Fibroblast of skin of back (primary cell): ENCODE measurements around the gene BBS1.

Experiments used
- DNase-seq: peaks from one replicate; pipeline ENCODE4 v3.0.0-alpha.2; 2013

The BBS1 gene

DNA sequence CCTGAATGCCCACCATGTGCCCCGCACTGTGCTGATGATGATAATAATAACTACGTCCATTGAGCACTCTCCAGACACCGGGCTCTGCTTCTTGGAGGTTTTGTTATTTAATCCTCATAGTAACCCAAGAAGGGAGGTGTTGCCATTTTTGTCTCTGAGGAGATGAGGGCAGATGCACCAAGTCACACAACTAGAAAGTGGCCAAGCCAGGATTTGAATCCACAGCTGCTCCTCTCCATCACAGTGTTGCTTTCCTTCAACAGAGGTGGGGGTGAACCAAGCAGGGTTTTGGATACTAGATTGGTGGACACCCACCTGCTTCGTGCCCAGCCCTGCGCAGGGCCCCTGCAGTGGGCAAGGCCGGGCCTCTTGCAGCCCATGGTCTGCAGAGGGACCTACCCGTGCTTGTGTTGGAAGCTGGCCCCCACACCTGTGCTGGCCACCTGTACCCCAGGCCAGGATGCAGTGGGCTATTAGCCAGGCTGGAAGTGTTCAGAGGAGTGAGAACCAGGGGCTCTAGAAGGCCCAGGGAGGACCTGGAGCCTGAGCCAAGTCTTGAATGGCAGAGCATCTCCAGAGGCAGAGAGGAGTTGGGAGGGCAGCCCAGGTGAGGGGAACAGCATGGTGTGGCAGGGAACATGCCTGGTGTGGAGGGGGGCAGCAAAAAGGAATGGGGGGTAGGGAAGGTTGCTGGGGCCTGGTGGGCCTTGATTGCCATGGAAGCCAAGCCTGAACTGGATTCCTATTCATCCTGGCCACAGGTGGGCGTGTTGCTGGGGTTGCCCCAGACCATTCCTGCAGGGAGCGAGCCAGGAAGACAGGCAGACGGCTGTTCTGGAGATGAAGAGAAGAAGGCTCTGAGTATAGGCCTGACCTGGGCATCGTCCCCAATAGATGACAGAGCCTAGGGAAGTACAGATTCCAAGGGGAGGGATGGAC is 32.9 kb upstream of the BBS1 start:
- no peak for DNase-seq

- no peak for DNase-seq
Measured at GRCh38 chr11:66478729-66479393, 31.6 kb upstream of the BBS1 start.

DNA sequence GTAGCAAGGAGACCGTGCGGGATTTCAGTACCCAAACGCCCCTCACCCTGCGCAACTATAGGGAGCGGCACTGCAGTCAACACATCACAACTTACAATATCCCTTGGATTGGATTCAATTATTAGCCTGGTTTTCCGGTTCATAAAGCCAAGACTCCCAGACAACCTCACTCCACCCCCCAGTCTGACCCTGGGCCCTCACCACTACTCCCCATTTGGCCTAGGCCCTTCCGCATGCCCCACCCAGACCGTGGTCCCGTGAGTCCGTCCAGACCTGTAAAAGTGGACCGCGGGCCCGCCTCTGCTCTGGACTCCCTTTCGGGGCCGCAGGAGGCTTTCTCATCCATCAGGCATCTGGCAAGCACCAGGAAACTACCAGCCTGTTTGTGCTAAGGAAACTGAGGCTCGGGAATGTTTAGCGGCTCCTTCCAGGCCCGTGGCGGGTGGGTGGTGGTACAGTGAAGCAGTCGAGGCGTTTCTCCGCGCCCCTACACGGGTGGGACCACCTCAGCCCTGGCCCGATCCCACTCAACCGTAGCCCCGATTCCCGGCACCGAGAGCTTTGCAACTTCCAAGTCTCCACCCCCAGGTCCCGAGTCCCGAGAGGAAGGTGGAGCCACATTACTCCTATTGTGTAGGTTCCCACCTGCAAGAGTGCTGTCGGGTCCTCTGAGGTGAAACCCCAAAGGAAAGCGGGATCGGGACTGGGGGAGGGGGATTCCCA is 30.9 kb upstream of the BBS1 start:
- peak; percentile 30 for DNase-seq

DNA sequence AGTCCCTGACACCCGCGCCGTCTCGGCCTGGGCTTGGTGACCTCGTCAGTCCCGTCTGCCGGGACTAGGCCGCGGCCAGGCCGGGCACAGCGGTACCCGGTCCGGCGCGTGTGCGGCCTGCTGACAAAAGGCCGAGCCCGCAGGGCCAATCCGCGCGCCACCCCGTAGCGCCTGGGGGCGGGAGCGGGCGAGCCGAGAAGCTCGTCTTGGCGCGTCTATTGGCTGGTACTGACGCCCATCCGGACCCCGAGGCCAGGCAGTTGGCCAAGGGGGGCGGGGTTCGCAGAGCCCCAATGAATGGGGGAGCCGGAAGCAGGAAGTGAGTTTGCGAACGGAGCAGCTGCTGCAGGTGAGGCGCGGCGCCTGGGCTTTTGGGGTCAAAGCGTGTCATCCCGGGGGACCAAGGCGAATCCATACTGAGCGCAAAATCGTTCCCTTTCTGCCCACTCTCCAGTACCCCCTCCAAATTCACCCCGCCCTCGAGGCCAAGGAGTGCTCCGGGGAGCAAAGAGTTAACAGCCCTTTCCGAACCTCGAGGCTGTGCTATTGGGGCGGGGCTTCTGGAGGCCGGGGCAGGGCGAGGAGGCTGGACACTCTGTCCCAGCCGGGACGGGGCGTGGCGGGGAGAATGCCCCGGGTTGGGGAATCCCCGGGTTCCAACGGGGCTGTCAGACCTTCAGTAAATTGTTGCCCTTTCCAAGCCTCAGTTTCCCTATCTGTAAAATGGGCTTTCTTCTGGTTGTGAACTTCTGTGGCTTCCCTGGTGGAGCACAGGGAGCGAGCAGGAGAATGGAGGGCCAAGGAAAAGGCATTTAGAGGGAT is 30.1 kb upstream of the BBS1 start, which contains the start of gene DPP3:
Gene DPP3 (plus strand): TSS at position 318 of the 822 bp plus-strand sequence. CDS start 1,767 bp downstream, outside the sequence.
- DNase-seq, result peak; percentile 95

DNA sequence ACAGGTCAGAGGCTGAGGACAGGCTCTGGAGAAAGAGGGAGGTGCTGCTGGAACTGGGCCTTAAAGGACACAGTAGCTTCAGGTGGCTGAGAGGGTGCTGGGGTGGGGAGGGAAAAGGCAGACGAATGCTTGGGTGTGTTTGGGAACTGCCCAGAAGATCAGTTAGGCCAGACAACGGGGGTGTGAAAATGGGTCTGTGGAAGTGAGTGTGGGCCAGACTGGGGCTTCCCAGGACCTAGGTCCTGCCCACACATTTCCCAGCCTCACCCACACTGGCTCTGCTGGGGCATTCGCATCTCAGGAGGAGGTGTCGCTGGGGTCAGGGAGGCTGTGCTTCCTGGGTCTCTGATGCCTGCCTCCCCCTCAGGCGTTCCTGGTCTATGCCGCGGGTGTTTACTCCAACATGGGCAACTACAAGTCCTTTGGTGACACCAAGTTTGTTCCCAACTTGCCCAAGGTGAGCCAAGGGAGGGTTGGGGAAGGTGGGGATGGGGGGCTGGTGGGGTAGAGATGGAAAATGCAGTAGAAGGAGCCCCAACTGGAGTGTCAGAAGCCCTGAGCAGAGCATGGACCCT is 25.5 kb upstream of the BBS1 start:
- DNase-seq, result no peak

DNA sequence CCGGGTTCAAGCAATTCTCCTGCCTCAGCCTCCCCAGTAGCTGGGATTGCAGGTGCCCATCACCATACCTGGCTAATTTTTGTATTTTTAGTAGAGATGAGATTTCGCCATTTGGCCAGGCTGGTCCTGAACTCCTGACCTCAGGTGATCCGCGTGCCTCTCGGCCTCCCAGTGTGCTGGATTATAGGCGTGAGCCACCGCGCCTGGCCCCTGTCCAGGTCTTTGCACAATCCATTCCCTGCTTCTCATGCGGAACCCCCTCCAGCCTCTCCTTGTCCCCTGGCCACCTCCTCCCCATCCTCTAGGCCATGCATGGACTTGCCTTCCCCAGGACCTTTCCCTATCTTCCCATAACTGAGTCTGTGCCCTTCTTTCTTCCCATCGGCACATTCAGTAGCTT is 21.5 kb upstream of the BBS1 start:
- DNase-seq, result no peak

DNA sequence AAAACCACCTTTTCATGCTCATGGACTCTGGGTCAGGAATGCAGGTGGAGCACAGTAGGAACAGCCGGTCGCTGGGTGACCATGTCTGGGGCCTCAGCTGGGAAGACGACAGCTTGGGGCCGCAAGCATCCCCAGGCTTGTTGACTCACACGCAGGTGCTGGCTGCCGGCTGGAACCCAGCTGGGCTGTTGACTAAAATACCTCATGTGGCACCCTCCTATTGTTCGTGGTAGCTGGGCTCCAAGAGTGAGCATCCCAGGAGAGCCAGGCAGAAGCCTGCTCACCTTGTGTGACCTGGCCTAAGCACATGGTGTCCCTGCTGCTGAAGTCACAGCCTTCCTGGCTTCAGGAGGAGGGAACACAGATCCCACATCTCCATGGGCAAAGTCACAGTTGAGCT is 20.8 kb upstream of the BBS1 start:
- DNase-seq, result no peak

- DNase-seq, result no peak
Measured at GRCh38 chr11:66491315-66491935, 19.0 kb upstream of the BBS1 start.

- no peak for DNase-seq
Measured at GRCh38 chr11:66492161-66492865, 18.1 kb upstream of the BBS1 start.

GRCh38 chr11:66493130-66493529 is 17.3 kb upstream of the BBS1 start:
- no peak for DNase-seq

- no peak for DNase-seq
Measured at GRCh38 chr11:66494458-66494857, 16.0 kb upstream of the BBS1 start.

DNA sequence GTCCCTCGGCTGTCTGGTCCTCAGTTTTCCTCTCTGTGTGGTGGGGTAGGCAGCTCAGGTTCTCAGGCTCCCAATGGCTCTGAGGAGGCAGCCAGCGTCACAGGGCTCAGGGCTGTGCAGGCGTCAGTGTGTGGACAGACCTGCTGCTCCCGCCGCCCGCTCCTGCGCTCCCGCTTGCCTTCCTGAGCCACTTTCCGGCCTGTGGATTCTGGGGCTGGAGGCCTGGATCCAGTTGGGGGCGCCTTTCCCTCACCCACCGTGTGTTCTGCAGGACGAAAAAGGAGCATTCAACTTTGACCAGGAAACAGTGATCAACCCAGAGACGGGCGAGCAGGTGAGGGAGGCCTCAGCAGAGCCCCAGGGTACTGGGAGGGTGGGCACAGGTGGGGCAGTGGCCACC is 15.5 kb upstream of the BBS1 start:
- no peak for DNase-seq

DNA sequence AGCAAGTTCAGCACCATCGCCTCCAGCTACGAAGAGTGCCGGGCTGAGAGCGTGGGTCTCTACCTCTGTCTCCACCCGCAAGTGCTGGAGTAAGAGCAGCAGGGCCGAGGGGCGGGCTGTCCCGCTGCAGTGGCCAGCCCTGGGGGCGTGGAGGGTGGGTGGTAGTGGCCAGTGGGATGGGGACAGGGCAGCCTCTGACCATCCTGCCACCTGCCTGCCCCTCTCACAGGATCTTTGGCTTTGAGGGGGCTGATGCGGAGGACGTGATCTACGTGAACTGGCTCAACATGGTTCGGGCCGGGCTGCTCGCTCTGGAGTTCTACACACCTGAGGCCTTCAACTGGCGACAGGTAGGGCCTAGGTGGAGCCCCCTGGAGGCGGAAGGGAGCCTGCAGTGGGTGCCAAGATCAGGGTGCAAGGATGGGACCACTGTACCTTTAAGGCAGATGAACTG is 15.0 kb upstream of the BBS1 start:
- DNase-seq, result no peak

- DNase-seq, result no peak
Measured at GRCh38 chr11:66497206-66497605, 13.2 kb upstream of the BBS1 start.

DNA sequence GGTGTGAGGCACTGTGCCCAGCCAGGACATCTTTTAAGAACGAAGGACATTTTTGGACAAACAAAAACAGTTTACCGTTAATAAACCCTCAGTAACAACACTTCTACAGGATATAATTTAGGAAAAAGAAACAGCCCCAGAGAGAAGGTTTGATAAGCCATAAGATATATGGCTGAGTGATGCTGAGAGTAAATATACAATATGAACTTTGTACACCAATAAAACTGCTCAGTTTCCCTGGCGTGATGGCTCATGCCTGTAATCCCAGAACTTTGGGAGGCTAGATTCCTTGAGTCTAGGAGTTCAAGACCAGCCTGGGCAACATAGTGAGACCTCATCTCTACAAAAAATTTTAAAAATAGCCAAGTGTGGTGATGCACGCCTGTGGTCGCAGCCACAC is 11.9 kb upstream of the BBS1 start:
- DNase-seq, result no peak

GRCh38 chr11:66505276-66505816 is 5.1 kb upstream of the BBS1 start:
- no peak for DNase-seq

GRCh38 chr11:66509131-66509561 is 1.3 kb upstream of the BBS1 start:
- DNase-seq, result no peak

DNA sequence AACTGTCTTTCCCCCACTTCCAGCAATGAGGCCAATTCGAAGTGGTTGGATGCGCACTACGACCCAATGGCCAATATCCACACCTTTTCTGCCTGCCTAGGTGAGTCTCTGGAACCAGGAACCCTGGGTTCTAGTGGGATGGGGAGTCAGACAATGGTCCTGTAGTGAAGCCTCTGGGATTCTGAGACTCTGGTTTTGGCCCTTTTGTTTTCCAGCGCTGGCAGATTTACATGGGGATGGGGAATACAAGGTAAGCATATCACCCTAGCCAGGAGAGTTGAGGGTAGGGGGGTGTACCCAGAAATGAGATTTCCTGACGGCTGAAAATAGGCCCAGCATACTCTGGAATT is 530 bp downstream of the BBS1 start:
- DNase-seq, result no peak

DNA sequence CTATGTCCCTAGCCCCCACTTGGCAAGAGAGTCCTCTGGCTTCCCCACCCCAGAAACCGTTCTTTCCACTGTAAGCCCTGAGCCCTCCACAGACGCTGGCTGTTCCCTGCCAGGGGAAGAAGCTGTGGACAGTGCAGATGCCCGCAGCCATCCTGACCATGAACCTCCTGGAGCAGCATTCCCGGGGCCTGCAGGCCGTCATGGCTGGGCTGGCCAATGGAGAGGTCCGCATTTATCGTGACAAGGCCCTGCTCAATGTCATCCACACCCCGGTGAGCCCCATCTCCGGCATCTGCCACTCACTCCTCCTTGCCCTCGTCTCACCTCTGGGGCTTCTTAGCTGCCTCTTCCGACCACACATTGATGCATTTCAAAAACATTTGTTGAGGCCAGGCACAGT is 13.2 kb downstream of the BBS1 start:
- no peak for DNase-seq

DNA sequence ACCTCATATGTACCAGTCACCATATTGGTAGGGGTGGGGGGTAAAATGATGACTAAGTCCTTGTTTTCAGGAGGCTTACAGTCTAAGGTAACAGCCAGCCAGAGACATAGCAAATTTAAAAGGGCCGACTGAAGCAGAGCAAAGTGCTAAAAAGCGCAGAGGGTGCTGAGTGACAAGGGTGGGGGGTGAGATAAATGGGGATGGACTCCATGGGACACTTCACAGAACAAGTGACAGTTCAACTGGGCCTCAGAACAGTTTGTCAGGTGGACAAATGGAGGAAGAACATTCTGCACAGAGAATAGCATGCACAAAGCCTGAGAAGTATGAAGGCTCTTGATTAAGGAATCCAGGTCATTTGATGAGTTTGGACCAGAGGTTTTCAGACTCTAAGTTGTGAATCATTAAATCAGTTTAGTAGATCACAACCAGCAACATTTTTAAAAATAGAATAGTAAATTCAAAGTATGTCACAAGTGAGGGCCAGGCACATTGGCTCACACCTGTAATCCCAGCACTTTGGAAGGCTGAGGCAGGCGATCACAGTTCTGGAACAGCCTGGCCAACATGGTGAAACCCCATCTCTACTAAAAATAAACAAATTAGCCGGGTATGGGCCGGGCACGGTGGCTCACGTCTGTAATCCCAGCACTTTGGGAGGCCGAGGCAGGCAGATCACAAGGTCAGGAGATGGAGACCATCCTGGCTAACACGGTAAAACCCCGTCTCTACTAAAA is 14.0 kb downstream of the BBS1 start:
- DNase-seq, result no peak
